Activated T-helper 2 cell treated with anti-CD3 and anti-CD28 coated beads, Interferon-gamma antibody, Interleukin-2, Interleukin-4, amounts not matched to agents 10 μg/mL and 5 μg/mL and 100 μg/mL, durations not matched to agents 14 hours and 24 hours and 36 hours (primary cell): ENCODE results near the gene M1AP. TPM values are rescaled to one million over a fixed set of nuclear protein-coding genes. Genes with fewer than 3 reads are reported as not detected.
A peak's percentile ranks its signal among the peaks of the same experiment; 100 is the strongest.

Experiments
- DNase-seq: peaks from one replicate; pipeline ENCODE4 v3.0.0; 2021; ENCODE audit warnings: low spot score
- H3K27ac Mint-ChIP-seq: one replicate; pipeline ENCODE4 v1.8.0; 2021; ENCODE audit warnings: mixed read lengths
- H3K27me3 Mint-ChIP-seq: one replicate; pipeline ENCODE4 v1.8.0; 2021; ENCODE audit warnings: low read depth, mixed read lengths
- H3K36me3 Mint-ChIP-seq: one replicate; pipeline ENCODE4 v1.8.0; 2021; ENCODE audit warnings: low read depth, mixed read lengths
- H3K4me1 Mint-ChIP-seq: one replicate; pipeline ENCODE4 v1.8.0; 2021; ENCODE audit warnings: low read depth, mixed read lengths
- H3K4me3 Mint-ChIP-seq: one replicate; pipeline ENCODE4 v1.8.0; 2021; ENCODE audit warnings: low read depth, mild to moderate bottlenecking, moderate library complexity, mixed read lengths
- H3K9me3 Mint-ChIP-seq: one replicate; pipeline ENCODE4 v1.8.0; 2021; ENCODE audit warnings: mixed read lengths
- intact Hi-C: fragments of 100-400 bp; cut with micrococcal nuclease; formaldehyde crosslinking; loops from one replicate; pipeline ENCODE4 v1.15.1; 2023
- total RNA-seq: library from RNA; stranded (reverse); gene quantifications from 2 replicates; pipeline ENCODE4 v1.2.3, GENCODE V29; 2022

M1AP gene
- total RNA-seq, 1 donor from 2014 or later, result not detected

- Mint-ChIP-seq H3K4me3 (no peak overlapping the region), H3K27me3 (no peaks in the 10 kb centered on the region), H3K4me1 (no peaks in the 10 kb centered on the region), H3K36me3 (no peaks in the 10 kb centered on the region), H3K9me3 (no peaks in the 10 kb centered on the region), H3K27ac (no peak overlapping the region)
- DNase-seq, result no peak
- intact Hi-C loops, result no loop called here
These were observed 28.2 kb upstream of the M1AP start for GRCh38 chr2:74676331-74676730.

- Mint-ChIP-seq H3K36me3 (no peaks in the 10 kb centered on the region), H3K4me1 (no peaks in the 10 kb centered on the region), H3K4me3 (no peak overlapping the region), H3K9me3 (no peaks in the 10 kb centered on the region), H3K27ac (no peak overlapping the region), H3K27me3 (no peaks in the 10 kb centered on the region)
- intact Hi-C loops, result no loop called here
- DNase-seq, result no peak
These were observed 27.0 kb upstream of the M1AP start for GRCh38 chr2:74675090-74675489.

GRCh38 chr2:74673826-74674528, 25.8 kb upstream of the M1AP start:
- no peak overlapping the region for H3K27ac Mint-ChIP-seq
- H3K27me3 Mint-ChIP-seq, result no peaks in the 10 kb centered on the region
- no peaks in the 10 kb centered on the region for H3K9me3 Mint-ChIP-seq
- intact Hi-C loops, result no loop called here
- no peaks in the 10 kb centered on the region for H3K4me1 Mint-ChIP-seq
- no peak overlapping the region for H3K4me3 Mint-ChIP-seq
- DNase-seq, result no peak
- no peaks in the 10 kb centered on the region for H3K36me3 Mint-ChIP-seq

DNA sequence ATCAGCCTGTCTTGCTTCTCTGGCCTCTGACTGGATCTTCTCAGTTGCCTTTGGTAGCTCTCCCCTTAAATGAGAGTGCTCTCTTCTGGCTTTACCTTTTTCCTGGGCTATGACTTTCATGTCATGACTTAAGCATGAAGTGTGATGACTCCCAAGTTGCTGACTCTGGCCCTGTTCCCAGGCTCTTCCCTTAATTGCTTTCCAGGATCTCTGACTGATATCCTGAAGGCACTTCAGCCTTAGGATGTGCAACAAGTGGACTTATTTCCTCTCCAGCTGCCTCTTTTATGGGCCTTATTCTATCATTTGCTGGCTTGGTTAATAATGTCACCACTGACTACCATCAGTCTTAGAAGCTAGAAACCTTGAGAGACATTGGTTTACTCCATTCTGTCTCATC, 23.3 kb upstream of the M1AP start:
- Mint-ChIP-seq H3K4me3 (no peak overlapping the region), H3K27me3 (no peaks in the 10 kb centered on the region), H3K4me1 (no peaks in the 10 kb centered on the region), H3K36me3 (no peaks in the 10 kb centered on the region), H3K9me3 (no peaks in the 10 kb centered on the region), H3K27ac (no peak overlapping the region)
- DNase-seq, result no peak
- intact Hi-C loops, result no loop called here

GRCh38 chr2:74670263-74670662, 22.1 kb upstream of the M1AP start:
- H3K36me3 Mint-ChIP-seq, result no peaks in the 10 kb centered on the region
- intact Hi-C loops, result no loop called here
- no peaks in the 10 kb centered on the region for H3K9me3 Mint-ChIP-seq
- H3K27ac Mint-ChIP-seq, result no peak overlapping the region
- H3K27me3 Mint-ChIP-seq, result no peaks in the 10 kb centered on the region
- DNase-seq, result no peak
- H3K4me1 Mint-ChIP-seq, result no peaks in the 10 kb centered on the region
- H3K4me3 Mint-ChIP-seq, result no peak overlapping the region

GRCh38 chr2:74668087-74668486, 20.0 kb upstream of the M1AP start:
- intact Hi-C loops, result no loop called here
- no peaks in the 10 kb centered on the region for H3K27me3 Mint-ChIP-seq
- H3K4me1 Mint-ChIP-seq, result no peaks in the 10 kb centered on the region
- H3K4me3 Mint-ChIP-seq, result no peak overlapping the region
- no peak overlapping the region for H3K27ac Mint-ChIP-seq
- no peaks in the 10 kb centered on the region for H3K9me3 Mint-ChIP-seq
- DNase-seq, result no peak
- no peaks in the 10 kb centered on the region for H3K36me3 Mint-ChIP-seq

DNA sequence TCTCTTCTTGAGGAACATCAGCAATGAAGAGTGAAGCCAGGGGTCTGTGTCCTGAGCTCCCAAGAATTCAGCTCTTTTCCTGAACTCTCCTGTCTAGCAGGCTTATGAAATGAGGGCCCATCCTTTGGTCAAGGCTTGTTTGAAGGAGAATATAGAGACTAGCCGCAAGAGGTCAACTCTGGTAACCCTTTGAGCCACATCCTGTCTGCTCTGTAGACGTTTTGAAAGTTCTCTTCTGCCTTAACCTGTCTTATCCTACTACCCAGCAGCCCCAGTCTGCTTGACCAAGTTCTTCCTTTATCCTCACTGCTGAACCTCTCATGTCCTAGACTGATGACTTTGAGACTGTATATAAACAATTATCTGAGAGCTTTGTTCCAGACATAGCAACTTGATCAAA, 11.3 kb upstream of the M1AP start:
- intact Hi-C loops, result no loop called here
- DNase-seq, result no peak
- no peak overlapping the region for H3K4me3 Mint-ChIP-seq

GRCh38 chr2:74658516-74658915, 10.4 kb upstream of the M1AP start:
- H3K27ac Mint-ChIP-seq, result no peak overlapping the region
- no peaks in the 10 kb centered on the region for H3K36me3 Mint-ChIP-seq
- DNase-seq, result no peak
- H3K4me3 Mint-ChIP-seq, result no peak overlapping the region
- peaks cover 10% of the 10 kb centered on the region for H3K27me3 Mint-ChIP-seq
- peaks cover 15% of the 10 kb centered on the region for H3K4me1 Mint-ChIP-seq
- intact Hi-C loops, result no loop called here
- no peaks in the 10 kb centered on the region for H3K9me3 Mint-ChIP-seq

More for the DNA sequence above, 11.3 kb upstream of the M1AP start:
- Mint-ChIP-seq H3K4me1 (peaks cover 11% of the 10 kb centered on the region), H3K27me3 (peaks cover 10% of the 10 kb centered on the region), H3K27ac (no peak overlapping the region), H3K9me3 (no peaks in the 10 kb centered on the region), H3K36me3 (no peaks in the 10 kb centered on the region)

DNA sequence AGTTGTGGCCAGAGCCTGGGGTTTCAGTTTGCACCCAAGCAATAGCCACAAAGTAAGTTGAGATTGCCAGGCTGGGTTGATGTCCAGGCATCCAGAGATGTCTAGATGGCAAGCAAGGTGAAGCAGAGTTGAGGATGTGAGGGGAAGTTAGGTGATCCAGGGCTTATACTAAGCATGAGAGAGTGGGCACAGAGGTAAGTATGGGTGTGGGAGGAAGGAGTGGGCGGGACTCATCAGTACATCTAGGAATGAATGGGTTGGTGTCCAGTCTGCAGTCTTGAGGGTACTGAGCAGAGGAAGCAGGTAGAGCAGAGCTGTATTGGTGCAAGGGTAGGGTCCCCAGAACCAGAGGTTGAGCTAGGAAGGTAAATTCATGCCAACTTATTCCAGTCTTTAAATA, 7.4 kb upstream of the M1AP start:
- Mint-ChIP-seq H3K27me3 (peaks cover 13% of the 10 kb centered on the region), H3K4me3 (peak overlapping the region; percentile 77), H3K9me3 (no peaks in the 10 kb centered on the region), H3K4me1 (peaks cover 21% of the 10 kb centered on the region), H3K36me3 (no peaks in the 10 kb centered on the region), H3K27ac (no peak overlapping the region)
- no peak for DNase-seq
- intact Hi-C loops, result no loop called here

DNA sequence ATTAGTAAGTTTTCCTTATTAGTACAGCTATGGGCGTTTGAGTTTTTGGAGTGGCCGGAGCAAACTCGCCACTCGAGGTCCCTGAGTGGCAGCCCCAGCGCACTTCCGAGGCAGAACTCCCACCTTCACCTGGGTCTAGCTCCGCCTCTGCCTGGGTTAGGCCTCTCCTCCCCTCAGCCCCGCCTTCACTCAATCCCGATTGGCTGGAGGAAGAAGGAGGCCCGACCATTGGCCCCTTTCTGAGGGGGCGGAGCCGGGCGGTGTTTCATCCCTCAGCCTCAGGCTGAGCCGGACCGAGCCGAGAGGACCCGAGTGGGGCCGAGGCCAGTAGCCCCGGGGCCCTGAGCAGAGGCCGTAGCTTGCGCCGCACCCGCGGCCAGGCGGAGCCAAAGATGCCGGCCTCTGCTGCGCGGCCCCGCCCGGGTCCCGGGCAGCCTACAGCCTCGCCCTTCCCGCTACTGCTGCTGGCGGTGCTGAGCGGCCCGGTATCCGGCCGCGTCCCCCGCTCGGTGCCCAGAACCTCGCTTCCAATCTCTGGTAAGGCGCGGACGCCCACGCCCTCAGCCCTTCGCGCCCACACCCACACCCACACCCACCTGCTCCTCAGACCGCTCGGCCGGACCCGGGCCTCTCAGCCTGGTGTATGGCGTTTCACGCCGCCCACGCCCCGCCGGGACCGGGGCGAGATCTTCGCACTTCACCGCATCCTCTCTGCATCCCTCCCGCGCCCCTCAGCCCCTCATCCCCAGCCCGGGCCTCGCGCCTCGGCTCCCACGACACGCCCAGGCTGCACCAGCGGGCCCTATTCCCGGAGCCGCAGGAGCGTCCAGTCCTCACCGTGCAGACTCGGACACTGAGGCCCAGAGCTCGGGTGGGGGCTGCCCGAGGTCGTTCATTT, 6.1 kb upstream of the M1AP start, which contains the start of gene SEMA4F:
Gene SEMA4F (plus strand): TSS at position 263 of the 898 bp plus-strand sequence. CDS start 130 bp downstream, at position 393.
- Mint-ChIP-seq H3K27ac (peak within 1 kb of the TSS; percentile 1), H3K9me3 (no peaks in the 10 kb centered on the region), H3K36me3 (no peaks in the 10 kb centered on the region), H3K27me3 (peaks cover 17% of the 10 kb centered on the region), H3K4me1 (peaks cover 20% of the 10 kb centered on the region), H3K4me3 (peak within 1 kb of the TSS; percentile 77)
- peak; percentile 90 for DNase-seq
- intact Hi-C loops, result loop anchor here (1.0 to 5.0 kb wide), 2 partner anchors 180 to 193 kb away; partner anchors contain the start of gene HK2

DNA sequence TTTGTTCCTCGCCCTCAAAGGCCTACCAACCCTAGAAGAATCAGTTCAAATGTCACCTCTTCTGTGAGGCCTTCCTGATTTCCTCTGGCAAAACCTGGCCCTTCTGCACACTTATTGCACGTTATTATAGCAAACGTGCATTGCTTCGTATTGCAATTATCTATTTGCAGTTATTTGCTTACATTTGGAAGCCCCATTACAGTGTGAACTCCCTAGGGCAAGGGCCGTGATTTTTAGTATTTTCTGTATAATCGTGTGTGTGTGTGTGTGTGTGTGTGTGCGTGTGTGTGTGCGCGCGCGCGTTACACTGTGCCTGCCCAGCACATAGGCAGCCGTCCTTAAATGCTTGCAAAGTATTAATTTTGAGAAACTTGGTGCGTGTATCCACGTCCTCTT, 5.5 kb upstream of the M1AP start:
- no peaks in the 10 kb centered on the region for H3K36me3 Mint-ChIP-seq
- H3K27me3 Mint-ChIP-seq, result peaks cover 21% of the 10 kb centered on the region
- H3K27ac Mint-ChIP-seq, result no peak overlapping the region
- no peaks in the 10 kb centered on the region for H3K9me3 Mint-ChIP-seq
- no peak for DNase-seq
- peak overlapping the region; percentile 77 for H3K4me3 Mint-ChIP-seq
- H3K4me1 Mint-ChIP-seq, result peaks cover 21% of the 10 kb centered on the region
- intact Hi-C loops, result loop anchor here (5.0 kb wide), 1 partner anchor 194 kb away; no protein-coding TSS in a partner anchor

DNA sequence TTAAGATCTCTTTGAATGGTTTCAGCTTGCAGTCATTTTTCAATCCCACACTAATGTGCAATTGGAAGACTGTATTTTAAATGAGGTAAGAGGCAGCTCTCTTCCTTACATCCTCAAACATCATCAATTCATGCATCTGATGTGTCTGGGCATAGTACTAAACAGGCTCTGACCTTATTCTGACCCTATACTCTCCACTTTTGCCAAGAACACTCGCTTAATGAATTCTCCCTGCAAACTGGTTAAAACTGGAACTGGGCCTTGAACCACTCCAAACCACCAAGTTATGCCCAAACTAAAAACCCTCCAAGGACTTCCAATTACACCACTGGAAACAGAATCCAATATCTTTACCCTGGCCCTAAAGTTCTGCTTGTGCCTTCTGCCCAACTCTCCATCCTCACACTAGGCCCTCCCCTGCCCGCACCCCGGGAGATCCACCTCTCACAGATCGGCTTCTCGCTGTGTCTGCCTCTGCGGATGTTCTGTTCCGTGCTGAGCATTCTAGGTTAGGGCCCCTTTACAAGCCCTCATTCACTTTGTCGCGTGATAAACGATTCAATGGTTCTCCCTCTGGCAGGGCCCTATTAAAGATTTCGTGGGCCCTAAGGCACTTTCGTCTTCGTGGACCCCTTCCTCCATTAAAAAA, 1.2 kb downstream of the M1AP start:
- intact Hi-C loops, result no loop called here
- no peak for DNase-seq

More for the DNA sequence above, 1.2 kb downstream of the M1AP start:
- no peaks in the 10 kb centered on the region for H3K36me3 Mint-ChIP-seq
- H3K27me3 Mint-ChIP-seq, result peaks cover 35% of the 10 kb centered on the region
- H3K9me3 Mint-ChIP-seq, result no peaks in the 10 kb centered on the region
- H3K4me3 Mint-ChIP-seq, result no peak overlapping the region
- peaks cover 3% of the 10 kb centered on the region for H3K4me1 Mint-ChIP-seq
- no peak overlapping the region for H3K27ac Mint-ChIP-seq
